Measurements from ENCODE around the gene DOCK3. TPM values are rescaled to one million over a fixed set of nuclear protein-coding genes. Genes with fewer than 3 reads are reported as not detected.
"Not testable (repeated sequence)": the region's sequence is repeated elsewhere in the genome, so short reads cannot be mapped to it uniquely, and the experiment has no call there.

DOCK3 gene
- polyA plus RNA-seq, 1 donor: 0.14 TPM

GRCh38 chr3:50811893-50812292 lies 137.2 kb downstream of the DOCK3 start:
- DNase-seq: no peak

- DNase-seq: no peak
These were observed 141.1 kb downstream of the DOCK3 start for GRCh38 chr3:50815844-50816243.

- DNase-seq: no peak
These were observed 142.2 kb downstream of the DOCK3 start for GRCh38 chr3:50816894-50817293.

- DNase-seq: no peak
These were observed 143.2 kb downstream of the DOCK3 start for GRCh38 chr3:50817756-50818529.

GRCh38 chr3:50819882-50820281 lies 145.2 kb downstream of the DOCK3 start:
- DNase-seq: no peak

- no peak for DNase-seq
These were observed 151.1 kb downstream of the DOCK3 start for GRCh38 chr3:50825841-50826240.

- DNase-seq: no peak
These were observed 155.7 kb downstream of the DOCK3 start for GRCh38 chr3:50830451-50830850.

GRCh38 chr3:50831009-50831408 lies 156.3 kb downstream of the DOCK3 start:
- DNase-seq: not testable (repeated sequence)

GRCh38 chr3:50840983-50841489 lies 166.3 kb downstream of the DOCK3 start:
- DNase-seq: no peak

GRCh38 chr3:50848308-50848707 lies 173.6 kb downstream of the DOCK3 start:
- no peak for DNase-seq

- no peak for DNase-seq
These were observed 176.1 kb downstream of the DOCK3 start for GRCh38 chr3:50850639-50851511.

- no peak for DNase-seq
These were observed 179.2 kb downstream of the DOCK3 start for GRCh38 chr3:50853936-50854335.

GRCh38 chr3:50862221-50862620 lies 187.5 kb downstream of the DOCK3 start:
- no peak for DNase-seq

- DNase-seq: no peak
These were observed 198.8 kb downstream of the DOCK3 start for GRCh38 chr3:50873376-50874157.

- not testable (repeated sequence) for DNase-seq
These were observed 200.1 kb downstream of the DOCK3 start for GRCh38 chr3:50874876-50875275.

- no peak for DNase-seq
These were observed 202.2 kb downstream of the DOCK3 start for GRCh38 chr3:50876947-50877346.

- DNase-seq: not testable (repeated sequence)
These were observed 208.0 kb downstream of the DOCK3 start for GRCh38 chr3:50882733-50883132.

- DNase-seq: no peak
These were observed 209.0 kb downstream of the DOCK3 start for GRCh38 chr3:50883755-50884154.

GRCh38 chr3:50885070-50885850 lies 210.5 kb downstream of the DOCK3 start:
- no peak for DNase-seq

GRCh38 chr3:50890688-50891344 lies 216.1 kb downstream of the DOCK3 start:
- DNase-seq: no peak

- DNase-seq: not testable (repeated sequence)
These were observed 226.4 kb downstream of the DOCK3 start for GRCh38 chr3:50901097-50901496.
